Natural killer cell (primary cell): Measurements from ENCODE around the gene SLIT1. TPM values are rescaled to one million over a fixed set of nuclear protein-coding genes. Genes with fewer than 3 reads are reported as not detected.
A peak's percentile ranks its signal among the peaks of the same experiment; 100 is the strongest.

ENCODE experiments used
- ATAC-seq, 3 donors: fragments of 150-1000 bp in 2 of 3; fragments of 200-7000 bp in 1 of 3; cut with Tn5 transposase; 1 replicate in 1 of 3; 2 replicates in 2 of 3; pipeline ENCODE4 v1.10.0; 2021; ENCODE audit warnings: mild to moderate bottlenecking in 2 of 3, moderate library complexity in 2 of 3
- DNase-seq, 2 donors: peaks; one replicate each; pipeline versions ENCODE4 v3.0.0 to v3.0.0-alpha.2; 2013 to 2021; ENCODE audit warnings: mixed read lengths in 1 of 2
- H3K27ac ChIP-seq: one replicate; pipeline ENCODE4 v1.5.1; 2013; ENCODE audit warnings: mild to moderate bottlenecking, low read length
- H3K27me3 ChIP-seq: one replicate; pipeline ENCODE4 v1.6.1; 2013; ENCODE audit warnings: low read length; ENCODE audit not compliant: control insufficient read depth, insufficient read depth
- H3K36me3 ChIP-seq: one replicate; pipeline ENCODE4 v1.6.1; 2013; ENCODE audit warnings: low read length; ENCODE audit not compliant: control insufficient read depth, insufficient read depth
- H3K4me1 ChIP-seq: one replicate; pipeline ENCODE4 v1.6.1; 2013; ENCODE audit warnings: low read length; ENCODE audit not compliant: control insufficient read depth, insufficient read depth
- H3K4me3 ChIP-seq: one replicate; pipeline ENCODE4 v1.5.1; 2013; ENCODE audit warnings: low read length
- H3K9me3 ChIP-seq: one replicate; pipeline ENCODE4 v1.6.1; 2013; ENCODE audit warnings: low read length; ENCODE audit not compliant: control insufficient read depth, insufficient read depth
- H3K27ac Mint-ChIP-seq, 2 donors: one replicate each; pipeline ENCODE4 v1.8.0; 2022; ENCODE audit warnings: mild to moderate bottlenecking in 2 of 2, mixed read lengths in 2 of 2, moderate library complexity in 1 of 2
- H3K27me3 Mint-ChIP-seq, 2 donors: one replicate each; pipeline ENCODE4 v1.8.0; 2022; ENCODE audit warnings: low read depth in 2 of 2, mixed read lengths in 2 of 2
- H3K36me3 Mint-ChIP-seq: one replicate; pipeline ENCODE4 v1.8.0; 2022; ENCODE audit warnings: mixed read lengths
- H3K4me1 Mint-ChIP-seq, 2 donors: one replicate each; pipeline ENCODE4 v1.8.0; 2022; ENCODE audit warnings: mixed read lengths in 2 of 2
- H3K4me3 Mint-ChIP-seq: one replicate; pipeline ENCODE4 v1.8.0; 2022; ENCODE audit warnings: mild to moderate bottlenecking, moderate library complexity, mixed read lengths
- H3K9me3 Mint-ChIP-seq, 2 donors: one replicate each; pipeline ENCODE4 v1.8.0; 2022; ENCODE audit warnings: mixed read lengths in 2 of 2
- WGBS: methylation state at CpG from one replicate; pipeline ENCODE4 v1.1.7; 2013; ENCODE audit warnings: missing lambda C conversion rate; ENCODE audit not compliant: insufficient coverage; 5-methylcytosine and 5-hydroxymethylcytosine counted together
- intact Hi-C: fragments of 100-400 bp; cut with micrococcal nuclease; formaldehyde crosslinking; loops from one replicate; pipeline ENCODE4 v1.14.2; 2022
- total RNA-seq, 4 donors: library from RNA; stranded (reverse); fragments of 120-200 nt in 1 of 4; gene quantifications; one replicate each; pipeline versions ENCODE4 v1.2.3 to v1.2.4, GENCODE V29; 2013 to 2022
- TF ChIP-seq, protein P1 (sequence below): fragments of 200-600 bp; IDR thresholded peaks from one replicate; pipeline ENCODE4 v1.8.0; 2022; ENCODE audit warnings: antibody characterized with exemption

SLIT1 gene
- total RNA-seq, 3 donors from 2014 or later (not counting 1 experiment from before 2014, with no cell fraction given) = 0.28 to 1.5 (median 1.1) TPM

DNA sequence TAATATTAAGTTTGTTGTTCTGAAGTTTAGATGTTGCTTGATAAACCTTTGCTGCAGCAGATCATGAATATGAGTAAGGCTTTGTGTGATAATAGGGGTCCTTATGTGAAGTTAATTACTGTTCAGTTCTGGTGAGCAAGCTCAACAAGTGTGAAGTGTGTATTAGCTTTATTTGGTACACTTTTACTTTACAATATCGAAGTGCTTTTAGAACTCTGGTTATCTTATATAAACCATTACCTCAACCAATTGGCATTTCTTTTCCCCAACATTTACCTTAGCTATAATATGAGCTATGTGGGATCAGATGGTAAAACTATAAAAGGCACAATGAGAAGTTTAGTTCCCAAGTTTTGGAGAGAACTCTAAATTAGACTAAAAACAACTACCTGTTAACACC is 226.0 kb downstream of the SLIT1 start:
- H3K27ac Mint-ChIP-seq = no peak overlapping the region
- TF ChIP-seq, protein P1, sequence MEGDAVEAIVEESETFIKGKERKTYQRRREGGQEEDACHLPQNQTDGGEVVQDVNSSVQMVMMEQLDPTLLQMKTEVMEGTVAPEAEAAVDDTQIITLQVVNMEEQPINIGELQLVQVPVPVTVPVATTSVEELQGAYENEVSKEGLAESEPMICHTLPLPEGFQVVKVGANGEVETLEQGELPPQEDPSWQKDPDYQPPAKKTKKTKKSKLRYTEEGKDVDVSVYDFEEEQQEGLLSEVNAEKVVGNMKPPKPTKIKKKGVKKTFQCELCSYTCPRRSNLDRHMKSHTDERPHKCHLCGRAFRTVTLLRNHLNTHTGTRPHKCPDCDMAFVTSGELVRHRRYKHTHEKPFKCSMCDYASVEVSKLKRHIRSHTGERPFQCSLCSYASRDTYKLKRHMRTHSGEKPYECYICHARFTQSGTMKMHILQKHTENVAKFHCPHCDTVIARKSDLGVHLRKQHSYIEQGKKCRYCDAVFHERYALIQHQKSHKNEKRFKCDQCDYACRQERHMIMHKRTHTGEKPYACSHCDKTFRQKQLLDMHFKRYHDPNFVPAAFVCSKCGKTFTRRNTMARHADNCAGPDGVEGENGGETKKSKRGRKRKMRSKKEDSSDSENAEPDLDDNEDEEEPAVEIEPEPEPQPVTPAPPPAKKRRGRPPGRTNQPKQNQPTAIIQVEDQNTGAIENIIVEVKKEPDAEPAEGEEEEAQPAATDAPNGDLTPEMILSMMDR = no peak
- Histone ChIP-seq H3K36me3 (peaks cover 31% of the 10 kb centered on the region), H3K4me3 (no peak overlapping the region), H3K9me3 (no peaks in the 10 kb centered on the region), H3K27me3 (no peaks in the 10 kb centered on the region), H3K4me1 (no peaks in the 10 kb centered on the region), H3K27ac (no peak overlapping the region)
- DNase-seq (no peak), ATAC-seq (no peak)
- peaks cover 5 to 8% of the 10 kb centered on the region in 2 donors for H3K4me1 Mint-ChIP-seq
- no peaks in the 10 kb centered on the region for H3K9me3 Mint-ChIP-seq
- intact Hi-C loops = no loop called here
- H3K36me3 Mint-ChIP-seq = peaks cover 11% of the 10 kb centered on the region
- no peak overlapping the region for H3K4me3 Mint-ChIP-seq
- no CpG with 5 or more reads among the region's 1 CpG for WGBS
- no peaks in the 10 kb centered on the region for H3K27me3 Mint-ChIP-seq

DNA sequence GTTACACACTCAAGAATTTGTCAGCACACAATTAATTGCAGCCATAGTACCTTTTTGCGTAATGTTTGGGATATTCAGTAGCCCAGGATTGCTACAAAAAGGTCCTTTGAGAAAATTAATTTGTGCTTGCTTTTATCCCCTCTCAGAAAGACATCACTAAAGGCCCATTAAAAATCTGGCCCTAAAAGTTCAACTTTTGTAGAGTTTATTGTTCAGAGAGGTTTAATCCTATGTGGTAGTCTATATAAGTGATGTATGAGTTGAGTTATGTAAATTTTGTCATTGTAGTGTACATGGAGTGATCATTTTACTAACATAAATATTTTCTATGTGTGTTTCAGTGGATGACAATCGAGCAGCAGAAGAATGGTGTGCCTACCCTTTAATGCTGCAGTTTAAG is 227.7 kb downstream of the SLIT1 start:
- Mint-ChIP-seq H3K9me3 (no peaks in the 10 kb centered on the region), H3K27me3 (no peaks in the 10 kb centered on the region), H3K4me3 (no peak overlapping the region), H3K36me3 (peaks cover 11% of the 10 kb centered on the region), H3K27ac (no peak overlapping the region), H3K4me1 (peaks cover 4 to 7% of the 10 kb centered on the region in 2 donors)
- no peak for ATAC-seq
- Histone ChIP-seq H3K36me3 (peaks cover 35% of the 10 kb centered on the region), H3K4me3 (no peak overlapping the region), H3K4me1 (no peaks in the 10 kb centered on the region), H3K27ac (no peak overlapping the region), H3K27me3 (no peaks in the 10 kb centered on the region), H3K9me3 (no peaks in the 10 kb centered on the region)
- TF ChIP-seq, protein P1 = no peak
- WGBS = 100% methylated on average over 1 of the region's 2 CpGs
- intact Hi-C loops = no loop called here
- DNase-seq = no peak

DNA sequence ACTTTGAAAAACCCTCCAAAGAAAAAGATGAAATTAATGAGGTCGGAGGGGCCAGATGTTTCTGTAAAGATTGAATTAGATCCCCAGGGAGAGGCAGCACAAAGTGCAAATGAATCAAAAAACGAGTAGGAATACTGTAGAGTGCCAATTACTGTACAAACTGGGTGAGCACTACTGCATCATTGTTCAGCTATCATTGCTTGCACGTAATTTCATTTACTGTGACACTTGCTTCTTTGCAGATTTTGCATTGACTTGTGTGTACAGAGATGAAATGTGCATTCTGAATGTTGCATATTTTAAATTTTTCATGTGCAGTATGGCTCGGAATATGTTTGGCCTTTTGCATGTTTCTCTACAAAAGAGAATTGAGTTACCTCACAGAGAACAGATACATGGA is 230.0 kb downstream of the SLIT1 start:
- no peaks in the 10 kb centered on the region for H3K4me1 ChIP-seq
- ATAC-seq (no peak), DNase-seq (no peak)
- no peak overlapping the region for H3K4me3 Mint-ChIP-seq
- H3K9me3 Mint-ChIP-seq = no peaks in the 10 kb centered on the region
- H3K27me3 ChIP-seq = no peaks in the 10 kb centered on the region
- H3K27ac ChIP-seq = no peak overlapping the region
- H3K4me1 Mint-ChIP-seq = peaks cover 0 to 12% of the 10 kb centered on the region in 2 donors
- intact Hi-C loops = no loop called here
- TF ChIP-seq, protein P1 = no peak
- H3K36me3 ChIP-seq = peaks cover 51% of the 10 kb centered on the region
- no peaks in the 10 kb centered on the region for H3K27me3 Mint-ChIP-seq
- no peak overlapping the region for H3K27ac Mint-ChIP-seq
- H3K4me3 ChIP-seq = no peak overlapping the region
- H3K36me3 Mint-ChIP-seq = peaks cover 11% of the 10 kb centered on the region
- H3K9me3 ChIP-seq = no peaks in the 10 kb centered on the region
- WGBS = 96% methylated on average over 4 of the region's 4 CpGs

DNA sequence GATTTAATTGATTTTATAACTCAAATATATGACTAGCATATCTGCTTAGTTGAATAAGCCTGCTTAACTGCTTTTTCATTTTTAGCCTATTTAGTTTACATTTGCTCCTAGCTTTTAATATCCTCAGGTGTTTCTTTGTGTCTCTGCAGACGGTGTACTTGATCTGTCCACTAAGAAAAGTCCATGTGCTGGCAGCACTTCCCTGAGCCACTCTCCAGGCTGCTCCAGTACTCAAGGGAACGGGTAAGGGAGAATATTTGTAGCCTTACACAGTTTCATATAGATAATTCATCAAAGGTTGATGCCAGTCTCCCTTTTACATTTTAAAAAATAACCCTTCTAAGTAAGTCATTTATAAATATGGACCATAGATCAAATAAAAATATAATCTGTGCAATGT is 233.8 kb downstream of the SLIT1 start:
- Mint-ChIP-seq H3K4me3 (no peak overlapping the region), H3K27me3 (no peaks in the 10 kb centered on the region), H3K36me3 (peaks cover 11% of the 10 kb centered on the region), H3K9me3 (no peaks in the 10 kb centered on the region), H3K27ac (peak overlapping the region in 1 of 2 donors; percentile 60), H3K4me1 (peaks cover 13 to 14% of the 10 kb centered on the region in 2 donors)
- ATAC-seq (no peak), DNase-seq (no peak)
- no peaks in the 10 kb centered on the region for H3K27me3 ChIP-seq
- H3K4me1 ChIP-seq = no peaks in the 10 kb centered on the region
- intact Hi-C loops = no loop called here
- WGBS = 93% methylated on average over 2 of the region's 2 CpGs
- TF ChIP-seq, protein P1 = no peak
- H3K4me3 ChIP-seq = no peak overlapping the region
- H3K27ac ChIP-seq = no peak overlapping the region
- peaks cover 52% of the 10 kb centered on the region for H3K36me3 ChIP-seq
- H3K9me3 ChIP-seq = no peaks in the 10 kb centered on the region
